ENCODE data around the gene KEAP1.
"Not testable (repeated sequence)": the region's sequence is repeated elsewhere in the genome, so short reads cannot be mapped to it uniquely, and the experiment has no call there.

KEAP1 gene

GRCh38 chr19:10503002-10503789, at the start of gene KEAP1:
Gene KEAP1, minus strand, starts transcription at chr19:10503356. Its CDS starts 3,323 bp downstream, at chr19:10500033.
- DNase-seq: peak in 1 of 4 experiments; percentile 46

- DNase-seq: no peak
These were observed 49.4 kb upstream of the KEAP1 start for GRCh38 chr19:10552510-10553053.

GRCh38 chr19:10551698-10552301, 48.6 kb upstream of the KEAP1 start:
- DNase-seq: peak in 1 of 4 experiments; percentile 14

- DNase-seq: not testable (repeated sequence)
These were observed 47.9 kb upstream of the KEAP1 start for GRCh38 chr19:10551006-10551405.

GRCh38 chr19:10550336-10550735, 47.2 kb upstream of the KEAP1 start:
- DNase-seq: no peak

GRCh38 chr19:10549733-10550132, 46.6 kb upstream of the KEAP1 start:
- no peak for DNase-seq

GRCh38 chr19:10548746-10549276, 45.7 kb upstream of the KEAP1 start:
- no peak for DNase-seq

- DNase-seq: no peak
These were observed 43.7 kb upstream of the KEAP1 start for GRCh38 chr19:10546817-10547216.

- DNase-seq: no peak
These were observed 41.6 kb upstream of the KEAP1 start for GRCh38 chr19:10544753-10545251.

GRCh38 chr19:10544242-10544752, 41.1 kb upstream of the KEAP1 start:
- no peak for DNase-seq

GRCh38 chr19:10543420-10544241, 40.5 kb upstream of the KEAP1 start, which contains the start of gene ATG4D:
Gene ATG4D, plus strand, starts transcription at chr19:10543904. Its CDS starts 187 bp downstream, at chr19:10544091.
- DNase-seq: peak; percentile 54 to 87 (median 68)

GRCh38 chr19:10543059-10543419, 39.9 kb upstream of the KEAP1 start:
- DNase-seq: no peak

GRCh38 chr19:10539016-10539415, 35.9 kb upstream of the KEAP1 start:
- not testable (repeated sequence) for DNase-seq

GRCh38 chr19:10538204-10538983, 35.2 kb upstream of the KEAP1 start:
- DNase-seq: no peak

GRCh38 chr19:10537668-10538067, 34.5 kb upstream of the KEAP1 start:
- no peak for DNase-seq

- DNase-seq: no peak
These were observed 32.5 kb upstream of the KEAP1 start for GRCh38 chr19:10535613-10536012.

- DNase-seq: no peak
These were observed 30.7 kb upstream of the KEAP1 start for GRCh38 chr19:10533646-10534386.

GRCh38 chr19:10532457-10532856, 29.3 kb upstream of the KEAP1 start:
- DNase-seq: no peak

GRCh38 chr19:10526887-10527286, 23.7 kb upstream of the KEAP1 start:
- not testable (repeated sequence) for DNase-seq

GRCh38 chr19:10525636-10526035, 22.5 kb upstream of the KEAP1 start:
- DNase-seq: no peak

- DNase-seq: no peak
These were observed 20.0 kb upstream of the KEAP1 start for GRCh38 chr19:10523135-10523636.
